GM12874 (cell line): Measurements from ENCODE around the gene CYSRT1.

Source experiments
- CTCF ChIP-seq: IDR thresholded peaks from 2 replicates; pipeline ENCODE4 v1.5.1; 2011; ENCODE audit warnings: low read depth, mild to moderate bottlenecking, control low read depth, low read length, moderate library complexity; ENCODE audit not compliant: insufficient read depth

Gene CYSRT1

GRCh38 chr9:137273611-137274320, 48.8 kb downstream of the CYSRT1 start:
- no peak for TF ChIP-seq CTCF

- no peak for TF ChIP-seq CTCF
Measured at GRCh38 chr9:137275203-137275587, 50.2 kb downstream of the CYSRT1 start.
